GM12801 (cell line): ENCODE results near the gene PRSS53.

ENCODE experiments used
- CTCF ChIP-seq: IDR thresholded peaks from one replicate; pipeline ENCODE4 v1.5.1; 2011; ENCODE audit warnings: control low read depth; ENCODE audit not compliant: insufficient read length; ENCODE audit errors: extremely low read depth

The PRSS53 gene

GRCh38 chr16:31077024-31077423 is 11.7 kb downstream of the PRSS53 start:
- TF ChIP-seq CTCF, result no peak

DNA sequence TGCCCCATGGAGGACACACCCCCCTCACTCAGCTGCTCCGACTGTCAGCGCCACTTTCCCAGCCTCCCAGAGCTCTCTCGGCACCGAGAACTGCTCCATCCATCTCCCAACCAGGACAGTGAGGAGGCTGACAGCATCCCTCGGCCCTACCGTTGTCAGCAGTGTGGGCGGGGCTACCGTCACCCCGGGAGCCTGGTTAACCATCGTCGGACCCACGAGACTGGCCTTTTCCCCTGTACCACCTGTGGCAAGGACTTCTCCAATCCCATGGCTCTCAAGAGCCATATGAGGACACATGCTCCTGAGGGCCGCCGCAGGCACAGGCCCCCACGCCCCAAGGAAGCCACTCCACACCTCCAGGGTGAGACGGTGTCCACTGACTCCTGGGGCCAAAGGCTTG is 12.4 kb downstream of the PRSS53 start:
- no peak for TF ChIP-seq CTCF

GRCh38 chr16:31074814-31075183 is 13.9 kb downstream of the PRSS53 start:
- no peak for TF ChIP-seq CTCF

DNA sequence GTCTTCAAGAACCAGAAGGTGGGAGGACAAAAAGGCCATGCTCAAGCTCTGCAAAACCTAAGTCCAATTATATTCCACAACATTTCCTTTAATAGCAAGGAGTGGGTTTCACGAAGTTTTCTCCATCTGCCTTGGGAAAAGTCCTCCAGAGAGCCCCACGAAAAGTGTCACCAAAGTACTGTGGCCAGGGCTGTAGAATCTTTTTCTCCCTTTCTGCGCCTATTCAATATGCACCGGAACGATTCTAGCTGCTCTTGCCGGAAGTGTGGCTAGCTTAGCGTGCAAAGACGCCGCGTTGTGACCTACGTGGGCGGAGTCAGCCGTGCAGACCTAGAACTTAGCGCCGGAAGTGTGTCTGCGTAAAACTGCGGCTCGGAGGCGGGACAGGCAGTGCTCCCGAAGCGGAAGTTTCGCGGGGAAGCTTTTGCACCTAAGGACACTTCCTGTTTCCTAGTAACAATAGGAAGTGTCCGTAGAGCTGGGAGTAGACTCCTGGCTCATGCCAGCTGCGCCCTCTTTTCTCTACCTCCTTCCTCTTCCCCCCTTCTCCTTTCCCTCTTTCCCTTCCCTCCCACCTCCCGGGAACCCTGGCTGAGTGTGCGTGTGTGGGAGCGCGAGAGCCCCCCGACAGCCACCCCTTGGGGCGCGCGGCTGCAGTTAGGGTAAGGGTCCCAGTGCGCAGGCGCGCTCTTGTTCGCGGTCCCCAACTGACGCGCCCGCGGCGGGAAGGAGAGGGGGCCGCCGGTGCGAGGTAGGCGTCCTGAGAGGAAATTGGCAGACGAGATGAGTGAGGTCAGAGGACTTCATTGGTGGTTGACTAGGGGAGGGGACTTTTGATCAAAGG is 14.6 kb downstream of the PRSS53 start, which contains the start of the genes ZNF646 and ZNF668:
Gene ZNF646, plus strand, starts transcription at position 453 of the 844 bp plus-strand sequence. CDS start 1,903 bp downstream, outside the sequence.
Gene ZNF668, minus strand, starts transcription at position 271 of the 844 bp plus-strand sequence. CDS start 9,781 bp downstream, outside the sequence.
- no peak for TF ChIP-seq CTCF

DNA sequence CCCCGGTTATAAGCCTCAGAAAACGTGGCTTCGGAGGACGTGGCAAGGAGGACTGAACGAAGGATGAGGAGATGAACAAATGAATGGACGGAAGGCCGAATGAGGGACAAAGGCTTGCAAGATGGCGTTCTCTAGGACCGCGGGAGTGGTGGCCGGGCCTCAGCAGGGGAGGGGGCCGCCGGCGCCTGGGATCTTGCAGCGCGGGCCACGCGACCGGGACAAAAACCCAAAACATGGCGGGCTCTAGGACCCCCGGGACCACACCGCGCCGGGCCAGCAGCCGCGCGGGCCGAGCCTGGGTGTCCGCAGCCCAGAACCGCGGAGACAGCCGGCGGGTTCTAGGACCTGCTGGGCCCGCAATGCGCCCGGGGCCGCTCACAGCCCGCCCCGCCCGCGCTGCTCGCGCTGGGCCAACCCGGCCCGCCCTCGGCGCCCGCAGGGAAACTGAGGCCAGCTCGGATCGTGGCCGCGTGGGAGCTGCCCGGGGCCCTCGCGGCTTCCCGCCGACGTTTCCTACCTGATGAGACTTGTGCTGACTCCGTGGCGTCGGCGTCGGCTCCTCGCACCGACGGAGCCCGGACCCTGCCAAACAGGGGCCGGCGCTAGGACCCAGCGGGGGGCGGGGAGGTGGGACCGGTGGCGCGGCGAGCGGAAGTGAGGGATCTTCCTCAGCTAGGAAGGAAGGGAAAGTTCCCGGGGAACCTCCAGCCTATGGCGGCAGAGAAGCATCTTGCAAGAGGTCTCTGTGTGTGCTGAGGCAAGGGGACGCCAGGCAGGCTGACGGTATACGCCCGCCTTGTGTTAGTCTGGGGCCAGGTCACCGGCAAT is 15.4 kb downstream of the PRSS53 start:
- TF ChIP-seq CTCF, result no peak

- no peak for TF ChIP-seq CTCF
These were observed 16.1 kb downstream of the PRSS53 start for GRCh38 chr16:31072540-31073141.

DNA sequence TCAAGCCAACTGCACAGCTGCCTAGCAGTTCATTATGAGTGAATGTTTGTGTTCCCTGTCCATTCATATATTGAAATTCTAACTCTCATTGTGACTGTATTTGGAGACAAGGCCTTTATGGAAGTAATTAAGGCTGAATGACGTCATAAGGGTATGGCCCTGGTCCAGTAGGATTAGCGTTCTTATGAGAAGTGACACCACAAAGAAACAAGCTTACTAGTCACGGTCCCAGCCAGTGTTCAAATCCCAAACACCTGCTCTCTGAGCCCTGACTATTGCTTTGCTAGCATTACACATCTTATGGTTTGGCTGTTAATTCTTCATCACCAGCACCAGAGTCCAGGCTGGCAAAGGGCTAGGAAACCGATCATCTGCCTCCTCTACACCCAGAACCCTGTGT is 16.9 kb downstream of the PRSS53 start:
- TF ChIP-seq CTCF, result no peak
